ENCODE results near the gene ZNF600. TPM values are rescaled to one million over a fixed set of nuclear protein-coding genes. Genes with fewer than 3 reads are reported as not detected.
A peak's percentile ranks its signal among the peaks of the same experiment; 100 is the strongest.
"Not testable (repeated sequence)": the region's sequence is repeated elsewhere in the genome, so short reads cannot be mapped to it uniquely, and the experiment has no call there.

Gene ZNF600
- total and polyA plus RNA-seq, 9 of the 15 experiments (the other 6 are each of a cell fraction or from before 2014, with no cell fraction given) = 5.7 to 21.5 (median 17.6) TPM

GRCh38 chr19:52820472-52821203 lies 34.0 kb upstream of the ZNF600 start:
- Histone ChIP-seq H3K4me3 (peak overlapping the region; percentile 71), H3K4me2 (ENCODE audit: insufficient read depth, low read length) (peak overlapping the region; percentile 79), H3K79me2 (ENCODE audit: control insufficient read depth, insufficient read depth, low read length) (peaks cover 10% of the 10 kb centered on the region), H3K36me3 (ENCODE audit: control insufficient read depth, insufficient read depth, low read length) (peaks cover 21% of the 10 kb centered on the region; the same call in 1 of the 3 replicates), H3K9ac (ENCODE audit: insufficient read depth in 1 of 2, low read depth in 2 of 2, low read length in 2 of 2) (peak overlapping the region; percentile 80 to 93), H3K27ac (ENCODE audit: extremely low read depth, low read depth, low read length) (peak overlapping the region; percentile 69)
- H2AFZ ChIP-seq (ENCODE audit: low read depth, low read length); H4K20me1 ChIP-seq (replicated peaks; ENCODE audit: control insufficient read depth, insufficient read depth, low read length); H3K9me3 ChIP-seq (replicated peaks; ENCODE audit: control insufficient read depth, insufficient read depth, low read depth, low read length); H3K9me1 ChIP-seq (ENCODE audit: control insufficient read depth, insufficient read depth, low read length); POLR2A ChIA-PET; H3K4me1 ChIP-seq (replicated peaks in 1 of 2; ENCODE audit: control insufficient read depth in 2 of 2, insufficient read depth in 2 of 2, low read length in 2 of 2); intact Hi-C loops (cut with micrococcal nuclease); CTCF ChIA-PET (ENCODE audit: low intra/inter-chr PET ratio); H3K27me3 ChIP-seq (ENCODE audit: control insufficient read depth in 2 of 2, insufficient read depth in 2 of 2, low read length in 2 of 2): not testable (repeated sequence)
- peak; percentile 81 for ATAC-seq
- peak in 1 of 4 experiments; percentile 50 for DNase-seq (ENCODE audit: extremely low read depth in 1 of 4, low spot score in 3 of 4)
- in situ Hi-C loops (cut with MboI) = loop anchor here (5.0 kb wide), 1 partner anchor 37 kb away; the partner anchor contains the start of gene ZNF468
- FAIRE-seq = peak; percentile 56
- TSS peak; percentile 75 for BruUV-seq (replicated peaks)
- TF ChIP-seq, protein P1, sequence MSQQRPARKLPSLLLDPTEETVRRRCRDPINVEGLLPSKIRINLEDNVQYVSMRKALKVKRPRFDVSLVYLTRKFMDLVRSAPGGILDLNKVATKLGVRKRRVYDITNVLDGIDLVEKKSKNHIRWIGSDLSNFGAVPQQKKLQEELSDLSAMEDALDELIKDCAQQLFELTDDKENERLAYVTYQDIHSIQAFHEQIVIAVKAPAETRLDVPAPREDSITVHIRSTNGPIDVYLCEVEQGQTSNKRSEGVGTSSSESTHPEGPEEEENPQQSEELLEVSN (IDR thresholded peaks at IDR 0.05; ENCODE audit: borderline replicate concordance in 1 of 2, extremely low read depth in 1 of 2, insufficient read depth in 1 of 2, insufficient read length in 1 of 2, low read depth in 1 of 2, low read length in 1 of 2, poor library complexity in 1 of 2, severe bottlenecking in 1 of 2) = peak in 1 of 2 experiments; percentile 23
- 0% methylated on average over 8 of the region's 19 CpGs for WGBS (ENCODE audit: insufficient coverage, low coverage, missing lambda C conversion rate)

DNA sequence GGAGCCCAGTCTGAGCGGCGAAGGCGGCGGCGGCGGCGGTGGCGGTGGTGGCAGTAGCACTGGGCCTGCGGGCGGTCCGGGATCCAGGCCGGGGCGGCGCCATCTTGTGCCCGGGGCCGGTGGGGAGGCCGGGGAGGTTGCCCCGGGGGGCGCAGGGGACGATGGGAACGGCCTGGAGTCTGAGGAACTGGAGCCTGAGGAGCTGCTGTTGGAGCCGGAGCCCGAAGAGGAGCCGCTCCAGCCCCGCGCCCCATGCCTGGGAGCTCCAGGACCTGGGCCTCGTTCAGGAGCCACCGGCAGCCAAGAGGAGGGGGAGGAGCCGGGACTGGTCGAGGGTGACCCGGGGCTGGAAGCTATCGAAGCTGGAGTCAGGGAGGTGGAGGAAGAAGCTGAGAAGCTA lies 23.2 kb upstream of the ZNF600 start:
- Histone ChIP-seq H3K36me3 (ENCODE audit: control insufficient read depth, insufficient read depth, low read length) (peaks cover 52% of the 10 kb centered on the region; the same call in 1 of the 3 replicates), H3K9me1 (ENCODE audit: control insufficient read depth, insufficient read depth, low read length) (no peaks in the 10 kb centered on the region), H3K27ac (ENCODE audit: extremely low read depth, low read depth, low read length) (no peak overlapping the region), H3K27me3 (ENCODE audit: control insufficient read depth in 2 of 2, insufficient read depth in 2 of 2, low read length in 2 of 2) (no peaks in the 10 kb centered on the region), H3K4me1 (replicated peaks in 1 of 2; ENCODE audit: control insufficient read depth in 2 of 2, insufficient read depth in 2 of 2, low read length in 2 of 2) (no peaks in the 10 kb centered on the region; a peak in 1 of 5 replicates), H3K4me2 (ENCODE audit: insufficient read depth, low read length) (no peak overlapping the region), H3K9me3 (replicated peaks; ENCODE audit: control insufficient read depth, insufficient read depth, low read depth, low read length) (no peaks in the 10 kb centered on the region), H3K9ac (ENCODE audit: insufficient read depth in 1 of 2, low read depth in 2 of 2, low read length in 2 of 2) (no peak overlapping the region), H2AFZ (ENCODE audit: low read depth, low read length) (no peak overlapping the region), H3K79me2 (ENCODE audit: control insufficient read depth, insufficient read depth, low read length) (no peaks in the 10 kb centered on the region), H4K20me1 (replicated peaks; ENCODE audit: control insufficient read depth, insufficient read depth, low read length) (no peaks in the 10 kb centered on the region), H3K4me3 (no peak overlapping the region)
- BruUV-seq (replicated peaks) = no TSS peak
- intact Hi-C loops (cut with micrococcal nuclease) = no loop called here
- in situ Hi-C loops (cut with MboI) = no loop called here
- no peak for FAIRE-seq
- no peak for ATAC-seq
- no peak for TF ChIP-seq STAT5B (CRISPR knock-in tag; IDR thresholded peaks at IDR 0.05)
- 0 out of 2 replicates have a peak, but pooled peaks have one; percentile 23 for TF ChIP-seq POLR2G (IDR thresholded peaks at IDR 0.05; ENCODE audit: low read depth, low read length)
- DNase-seq (ENCODE audit: extremely low read depth in 1 of 4, low spot score in 3 of 4) = no peak
- WGBS (ENCODE audit: insufficient coverage, low coverage, missing lambda C conversion rate) = 100% methylated on average over 4 of the region's 32 CpGs
- POLR2A ChIA-PET = interaction anchor here (0.6 kb wide), 1 partner anchor 141 kb away, joined by 3 read pairs; no protein-coding TSS in a partner anchor
- CTCF ChIA-PET (ENCODE audit: low intra/inter-chr PET ratio) = no interaction called here
